Neuronal stem cell (in vitro differentiated cells): Measurements from ENCODE around the gene IQCH.

Experiments used
- DNase-seq: peaks from one replicate; pipeline ENCODE4 v3.0.0-alpha.2; 2013; ENCODE audit warnings: low spot score
- H2AFZ ChIP-seq: one replicate; pipeline ENCODE4 v1.6.1; 2013; ENCODE audit warnings: mild to moderate bottlenecking, low read length, inconsistent platforms
- H2AK5ac ChIP-seq: 2 replicates; pipeline ENCODE4 v1.6.1; 2013; ENCODE audit warnings: low read depth, mild to moderate bottlenecking, inconsistent platforms, low read length, moderate library complexity, mixed read lengths
- H2BK120ac ChIP-seq: 2 replicates; pipeline ENCODE4 v1.6.1; 2013; ENCODE audit warnings: low read depth, mild to moderate bottlenecking, inconsistent platforms, low read length, moderate library complexity, mixed read lengths
- H2BK12ac ChIP-seq: one replicate; pipeline ENCODE4 v1.6.1; 2013; ENCODE audit warnings: low read length, inconsistent platforms
- H2BK15ac ChIP-seq: 2 replicates; pipeline ENCODE4 v1.6.1; 2013; ENCODE audit warnings: mild to moderate bottlenecking, low read length, inconsistent platforms, mixed read lengths
- H2BK5ac ChIP-seq: one replicate; pipeline ENCODE4 v1.6.1; 2013; ENCODE audit warnings: inconsistent platforms, mild to moderate bottlenecking, low read length, moderate library complexity
- H3K14ac ChIP-seq: one replicate; pipeline ENCODE4 v1.6.1; 2013; ENCODE audit warnings: low read length, inconsistent platforms
- H3K18ac ChIP-seq: 2 replicates; pipeline ENCODE4 v1.6.1; 2013; ENCODE audit warnings: low read length, inconsistent platforms
- H3K23ac ChIP-seq: 2 replicates; pipeline ENCODE4 v1.6.1; 2013; ENCODE audit warnings: low read depth, mild to moderate bottlenecking, mixed read lengths, low read length, inconsistent platforms; ENCODE audit not compliant: poor library complexity
- H3K27ac ChIP-seq: replicated peaks from 3 replicates; pipeline ENCODE4 v1.5.1; 2013; ENCODE audit warnings: low read length, inconsistent platforms
- H3K27me3 ChIP-seq, 3 experiments: 2 replicates each; pipeline ENCODE4 v1.6.1; 2013; ENCODE audit warnings: low read length in 3 of 3, mild to moderate bottlenecking in 2 of 3, inconsistent platforms in 1 of 3, low read depth in 1 of 3, mixed read lengths in 1 of 3, moderate library complexity in 1 of 3; ENCODE audit not compliant: control insufficient read depth in 3 of 3, insufficient read depth in 3 of 3
- H3K36me3 ChIP-seq, 2 donors: replicated peaks in 1 of 2; 2 replicates each; pipeline ENCODE4 v1.6.1; 2013; ENCODE audit warnings: low read length in 2 of 2; ENCODE audit not compliant: control insufficient read depth in 2 of 2, insufficient read depth in 2 of 2
- H3K4ac ChIP-seq: 2 replicates; pipeline ENCODE4 v1.6.1; 2013; ENCODE audit warnings: inconsistent platforms, mild to moderate bottlenecking, low read length, moderate library complexity
- H3K4me1 ChIP-seq, 2 donors: 1 replicate in 1 of 2; 2 replicates in 1 of 2; pipeline ENCODE4 v1.6.1; 2013; ENCODE audit warnings: low read length in 2 of 2, low read depth in 1 of 2; ENCODE audit not compliant: control insufficient read depth in 2 of 2, insufficient read depth in 1 of 2
- H3K4me2 ChIP-seq: one replicate; pipeline ENCODE4 v1.6.1; 2013; ENCODE audit warnings: mild to moderate bottlenecking, low read length, inconsistent platforms; ENCODE audit not compliant: insufficient read depth, poor library complexity, severe bottlenecking
- H3K4me3 ChIP-seq, 2 donors: 2 replicates each; pipeline ENCODE4 v1.5.1; 2013; ENCODE audit warnings: low read length in 2 of 2, mild to moderate bottlenecking in 2 of 2, inconsistent platforms in 1 of 2, moderate library complexity in 1 of 2
- H3K79me1 ChIP-seq: one replicate; pipeline ENCODE4 v1.6.1; 2013; ENCODE audit warnings: low read depth, mild to moderate bottlenecking, inconsistent platforms, low read length, moderate library complexity
- H3K9ac ChIP-seq: one replicate; pipeline ENCODE4 v1.6.1; 2013; ENCODE audit warnings: mild to moderate bottlenecking, low read depth, low read length, inconsistent platforms; ENCODE audit not compliant: poor library complexity
- H3K9me3 ChIP-seq, 2 donors: replicated peaks in 1 of 2; 2 replicates each; pipeline versions ENCODE3 to v1.6.1; 2013; ENCODE audit warnings: low read length in 2 of 2, mild to moderate bottlenecking in 2 of 2, inconsistent platforms in 1 of 2, low read depth in 1 of 2, mixed read lengths in 1 of 2, moderate library complexity in 1 of 2; ENCODE audit not compliant: control insufficient read depth in 2 of 2, insufficient read depth in 1 of 2
- H4K8ac ChIP-seq: one replicate; pipeline ENCODE4 v1.6.1; 2013; ENCODE audit warnings: low read depth, mild to moderate bottlenecking, inconsistent platforms, low read length, moderate library complexity
- H4K91ac ChIP-seq: one replicate; pipeline ENCODE4 v1.6.1; 2013; ENCODE audit warnings: low read length, low read depth, mild to moderate bottlenecking, inconsistent platforms; ENCODE audit not compliant: poor library complexity
- WGBS, 2 donors: extraction: QIAGEN DNeasy Blood & Tissue Kit; methylation state at CpG; one replicate each; pipeline ENCODE4 v1.1.7; 2013; ENCODE audit warnings: missing lambda C conversion rate in 2 of 2, mixed read lengths in 1 of 2; ENCODE audit not compliant: insufficient read length in 2 of 2, insufficient replicate concordance in 1 of 2; ENCODE audit errors: extremely low coverage in 2 of 2; 5-methylcytosine and 5-hydroxymethylcytosine counted together

Gene IQCH

DNA sequence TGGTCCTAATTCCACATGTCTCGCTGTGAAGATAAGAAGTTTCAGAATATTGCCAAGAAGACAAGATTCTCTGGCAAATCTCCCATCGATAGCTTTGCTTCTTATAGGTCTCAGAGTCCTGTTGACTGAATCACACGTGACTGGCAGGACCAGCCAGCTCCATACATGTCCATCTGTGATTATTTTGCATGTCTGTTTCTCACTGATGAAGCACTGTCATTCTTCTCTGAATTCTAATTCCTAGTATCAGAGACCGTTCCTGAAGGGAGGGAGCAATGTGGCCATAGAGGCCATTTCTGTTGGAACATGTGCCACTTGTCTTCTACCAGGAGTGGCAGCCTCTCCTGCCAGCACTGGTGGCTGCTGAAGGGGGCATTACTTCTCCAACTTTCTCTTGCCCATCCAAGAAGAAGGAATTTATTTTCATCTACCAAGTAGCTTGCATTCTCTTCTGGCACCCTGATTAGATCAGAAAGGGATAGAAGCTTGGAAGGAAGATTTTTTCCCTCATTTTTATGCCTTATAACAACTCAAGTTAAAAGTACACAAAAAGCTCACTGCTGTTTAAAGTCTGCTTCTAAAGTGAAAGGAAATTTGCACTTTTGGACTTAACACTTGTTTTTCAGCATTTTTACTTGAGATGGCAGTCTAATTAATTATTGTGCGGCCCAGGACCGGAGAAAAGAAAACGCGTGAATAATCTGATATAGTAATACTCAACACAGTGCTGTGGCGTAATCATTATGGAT is 115.8 kb downstream of the IQCH start:
- Histone ChIP-seq H3K4me2 (no peak overlapping the region), H2BK15ac (no peak overlapping the region), H2BK120ac (no peak overlapping the region), H2AFZ (no peak overlapping the region), H2AK5ac (no peak overlapping the region), H4K8ac (no peak overlapping the region), H3K9me3 (no peaks in the 10 kb centered on the region), H3K4ac (no peak overlapping the region), H3K14ac (no peak overlapping the region), H3K27ac (no peak overlapping the region), H3K79me1 (no peaks in the 10 kb centered on the region), H2BK12ac (no peak overlapping the region), H3K9ac (no peak overlapping the region), H4K91ac (no peak overlapping the region), H3K4me3 (no peak overlapping the region), H3K18ac (no peak overlapping the region), H2BK5ac (no peak overlapping the region), H3K23ac (no peak overlapping the region), H3K4me1 (peaks cover 0 to 7% of the 10 kb centered on the region in 2 donors), H3K27me3 (no peaks in the 10 kb centered on the region), H3K36me3 (no peaks in the 10 kb centered on the region)
- DNase-seq = no peak
- no CpG with 5 or more reads among the region's 9 CpGs for WGBS, 2 donors

GRCh38 chr15:67372543-67372942 is 118.0 kb downstream of the IQCH start:
- Histone ChIP-seq H3K79me1 (no peaks in the 10 kb centered on the region), H3K4me3 (no peak overlapping the region), H3K4ac (no peak overlapping the region), H2AFZ (no peak overlapping the region), H3K23ac (no peak overlapping the region), H2BK120ac (no peak overlapping the region), H3K9ac (no peak overlapping the region), H3K4me2 (no peak overlapping the region), H2BK15ac (no peak overlapping the region), H3K27ac (no peak overlapping the region), H3K27me3 (no peaks in the 10 kb centered on the region), H3K14ac (no peak overlapping the region), H3K4me1 (peaks cover 0 to 7% of the 10 kb centered on the region in 2 donors), H3K9me3 (no peaks in the 10 kb centered on the region), H4K91ac (no peak overlapping the region), H3K18ac (no peak overlapping the region), H3K36me3 (no peaks in the 10 kb centered on the region), H2BK12ac (no peak overlapping the region), H2AK5ac (no peak overlapping the region), H4K8ac (no peak overlapping the region), H2BK5ac (no peak overlapping the region)
- DNase-seq = no peak
- WGBS, 2 donors = no CpG with 5 or more reads among the region's 8 CpGs

DNA sequence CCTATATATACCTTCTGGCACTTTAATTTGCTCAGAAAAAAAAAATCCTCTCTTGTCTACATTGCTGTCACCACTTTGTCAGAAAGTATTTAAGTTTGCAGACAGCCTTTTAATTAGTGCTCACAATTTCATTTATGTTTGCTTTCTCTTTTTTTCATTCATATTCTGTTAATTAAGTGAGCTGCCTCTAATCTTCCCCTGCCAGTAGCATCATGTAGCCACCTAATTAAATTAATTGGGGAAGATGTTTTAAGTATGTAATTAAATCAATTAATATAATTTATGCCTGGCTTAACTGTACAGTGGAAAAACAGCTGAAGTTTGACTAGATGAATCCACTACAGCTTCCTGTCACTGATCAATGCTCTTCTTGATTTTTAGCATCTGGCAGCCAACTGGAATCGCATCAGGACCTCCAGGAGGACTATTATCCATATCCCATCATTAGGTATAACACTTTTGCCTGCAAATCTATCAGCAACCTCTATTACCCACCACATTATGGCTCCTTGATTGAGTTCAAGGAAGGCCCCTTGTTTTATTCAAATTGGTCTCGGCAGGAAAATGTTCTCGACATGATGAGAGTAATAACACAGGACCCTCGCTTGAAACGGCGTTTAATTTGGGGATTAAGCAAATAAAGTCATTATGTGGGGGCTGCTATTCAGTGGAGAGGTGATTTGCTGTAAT is 118.5 kb downstream of the IQCH start:
- no CpG with 5 or more reads among the region's 6 CpGs for WGBS, 2 donors
- no peak overlapping the region for H2BK120ac ChIP-seq
- no peak overlapping the region for H4K8ac ChIP-seq
- no peaks in the 10 kb centered on the region for H3K9me3 ChIP-seq
- H3K4me3 ChIP-seq = no peak overlapping the region
- no peak overlapping the region for H2BK12ac ChIP-seq
- no peaks in the 10 kb centered on the region for H3K27me3 ChIP-seq
- peaks cover 0 to 7% of the 10 kb centered on the region in 2 donors for H3K4me1 ChIP-seq
- no peak overlapping the region for H3K4ac ChIP-seq
- no peak for DNase-seq
- no peak overlapping the region for H2BK5ac ChIP-seq
- no peak overlapping the region for H3K9ac ChIP-seq
- no peak overlapping the region for H2AFZ ChIP-seq
- H2AK5ac ChIP-seq = no peak overlapping the region
- H3K4me2 ChIP-seq = no peak overlapping the region
- no peak overlapping the region for H4K91ac ChIP-seq
- no peak overlapping the region for H2BK15ac ChIP-seq
- no peak overlapping the region for H3K14ac ChIP-seq
- H3K23ac ChIP-seq = no peak overlapping the region
- no peak overlapping the region for H3K18ac ChIP-seq
- no peaks in the 10 kb centered on the region for H3K79me1 ChIP-seq
- H3K36me3 ChIP-seq = no peaks in the 10 kb centered on the region
- no peak overlapping the region for H3K27ac ChIP-seq

DNA sequence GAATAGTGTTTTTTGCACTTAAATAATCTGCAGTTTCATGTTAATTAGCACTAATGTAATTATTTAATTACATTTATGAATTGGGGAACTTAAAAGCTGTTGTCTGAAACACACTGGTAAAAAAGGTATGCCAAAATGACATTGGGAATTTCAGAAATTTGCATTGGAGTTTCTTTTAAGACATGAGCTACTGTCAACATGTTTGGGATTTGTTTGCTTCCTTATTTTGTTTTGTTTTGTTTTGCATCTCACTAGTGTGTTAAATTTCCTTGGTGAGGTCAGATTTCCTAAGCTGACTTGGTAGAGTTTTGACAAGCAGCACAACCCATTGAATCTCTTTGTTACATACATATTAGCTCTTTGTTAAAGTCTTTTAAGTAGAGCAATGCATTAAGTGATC is 119.4 kb downstream of the IQCH start:
- Histone ChIP-seq H4K91ac (no peak overlapping the region), H3K18ac (no peak overlapping the region), H2AK5ac (no peak overlapping the region), H3K23ac (no peak overlapping the region), H2BK120ac (no peak overlapping the region), H3K79me1 (no peaks in the 10 kb centered on the region), H3K27ac (no peak overlapping the region), H4K8ac (no peak overlapping the region), H3K9ac (no peak overlapping the region), H3K36me3 (no peaks in the 10 kb centered on the region), H2BK5ac (no peak overlapping the region), H3K4me3 (no peak overlapping the region), H2BK12ac (no peak overlapping the region), H3K9me3 (no peaks in the 10 kb centered on the region), H3K4me2 (no peak overlapping the region), H2AFZ (no peak overlapping the region), H3K4ac (no peak overlapping the region), H3K27me3 (no peaks in the 10 kb centered on the region), H3K4me1 (peaks cover 0 to 7% of the 10 kb centered on the region in 2 donors), H2BK15ac (no peak overlapping the region), H3K14ac (no peak overlapping the region)
- DNase-seq = no peak
